ENCODE results near the gene MYO16.
"Not testable (repeated sequence)": the region's sequence is repeated elsewhere in the genome, so short reads cannot be mapped to it uniquely, and the experiment has no call there.

Gene MYO16

DNA sequence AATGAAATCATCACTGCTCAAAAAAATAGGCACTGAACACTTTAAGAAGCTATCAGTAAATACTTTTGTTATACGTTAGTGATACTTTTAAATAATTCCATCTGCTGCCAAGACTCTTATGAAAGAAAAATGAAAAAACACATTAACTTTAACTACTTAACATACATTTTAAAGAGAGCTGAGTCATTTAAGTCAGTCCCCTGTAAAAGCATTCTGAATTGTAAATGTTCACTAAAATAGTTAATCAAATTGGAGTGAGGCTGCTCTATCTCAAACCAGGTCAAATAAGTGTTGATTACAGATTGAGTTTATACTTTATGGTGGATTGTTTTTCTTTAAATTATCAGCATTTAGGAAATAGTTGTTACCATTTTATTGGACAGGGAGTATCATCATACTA lies 274.2 kb downstream of the MYO16 start:
- no peak for DNase-seq

DNA sequence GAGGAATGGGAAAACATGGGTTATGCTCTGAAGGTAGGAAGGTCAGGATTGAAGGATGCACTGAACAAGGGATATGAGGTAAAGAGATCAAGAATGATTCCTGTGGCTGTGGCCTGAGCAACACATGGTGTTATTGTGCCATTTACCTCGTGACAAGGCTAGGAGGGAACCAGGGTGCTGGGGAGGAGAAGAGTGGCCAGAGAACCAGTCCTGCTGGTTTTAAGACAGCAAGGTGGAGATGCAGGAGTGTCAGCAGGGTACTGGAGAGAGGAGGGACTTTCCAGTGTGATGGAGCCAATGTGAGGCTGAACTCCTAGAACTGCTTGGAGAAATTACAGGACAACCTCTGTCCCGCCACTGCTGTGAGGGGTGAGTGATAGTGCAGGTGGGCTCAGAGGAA lies 282.4 kb downstream of the MYO16 start:
- DNase-seq, result no peak

DNA sequence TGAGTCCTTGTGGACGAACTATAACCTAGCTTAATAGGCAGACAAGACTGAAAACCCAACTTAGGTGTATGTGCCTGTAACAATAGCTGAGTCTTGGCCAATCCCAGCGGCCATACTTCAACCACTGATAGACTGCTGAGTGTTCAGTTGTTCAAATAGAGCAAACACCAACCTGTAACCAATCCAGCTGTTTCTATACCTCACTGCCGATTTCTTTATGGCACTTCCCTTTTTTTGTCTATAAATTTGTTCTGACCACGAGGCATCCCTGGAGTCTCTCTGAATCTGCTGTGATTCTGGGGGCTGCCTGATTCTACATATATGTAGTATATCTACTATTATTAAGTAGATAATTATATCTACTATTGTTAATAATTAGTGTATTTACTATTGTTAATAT lies 284.3 kb downstream of the MYO16 start:
- not testable (repeated sequence) for DNase-seq

DNA sequence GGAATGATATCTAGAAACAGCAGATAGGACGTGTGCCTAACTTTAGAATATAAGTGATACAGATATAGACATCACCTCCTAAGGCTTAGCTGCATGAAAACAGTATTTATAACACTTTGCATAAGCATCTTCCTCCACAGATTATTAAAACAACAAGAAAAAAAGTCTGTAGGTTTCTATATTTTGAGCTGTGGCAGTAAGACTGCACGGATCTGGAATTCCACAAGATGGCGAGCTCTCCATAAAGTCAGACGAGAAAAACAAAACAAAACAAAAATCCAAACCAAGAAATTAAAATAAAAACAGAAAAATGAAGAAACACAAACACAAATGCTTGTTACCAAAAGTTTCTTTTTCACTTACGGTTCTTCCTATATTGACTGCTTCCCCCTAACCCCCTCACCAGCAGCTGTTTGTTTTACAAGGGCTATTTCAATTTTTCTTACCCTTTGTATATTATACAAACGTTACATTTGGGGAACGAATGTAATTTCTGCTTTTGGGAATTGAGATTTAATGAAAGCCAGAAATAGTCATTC lies 285.8 kb downstream of the MYO16 start:
- DNase-seq, result no peak

DNA sequence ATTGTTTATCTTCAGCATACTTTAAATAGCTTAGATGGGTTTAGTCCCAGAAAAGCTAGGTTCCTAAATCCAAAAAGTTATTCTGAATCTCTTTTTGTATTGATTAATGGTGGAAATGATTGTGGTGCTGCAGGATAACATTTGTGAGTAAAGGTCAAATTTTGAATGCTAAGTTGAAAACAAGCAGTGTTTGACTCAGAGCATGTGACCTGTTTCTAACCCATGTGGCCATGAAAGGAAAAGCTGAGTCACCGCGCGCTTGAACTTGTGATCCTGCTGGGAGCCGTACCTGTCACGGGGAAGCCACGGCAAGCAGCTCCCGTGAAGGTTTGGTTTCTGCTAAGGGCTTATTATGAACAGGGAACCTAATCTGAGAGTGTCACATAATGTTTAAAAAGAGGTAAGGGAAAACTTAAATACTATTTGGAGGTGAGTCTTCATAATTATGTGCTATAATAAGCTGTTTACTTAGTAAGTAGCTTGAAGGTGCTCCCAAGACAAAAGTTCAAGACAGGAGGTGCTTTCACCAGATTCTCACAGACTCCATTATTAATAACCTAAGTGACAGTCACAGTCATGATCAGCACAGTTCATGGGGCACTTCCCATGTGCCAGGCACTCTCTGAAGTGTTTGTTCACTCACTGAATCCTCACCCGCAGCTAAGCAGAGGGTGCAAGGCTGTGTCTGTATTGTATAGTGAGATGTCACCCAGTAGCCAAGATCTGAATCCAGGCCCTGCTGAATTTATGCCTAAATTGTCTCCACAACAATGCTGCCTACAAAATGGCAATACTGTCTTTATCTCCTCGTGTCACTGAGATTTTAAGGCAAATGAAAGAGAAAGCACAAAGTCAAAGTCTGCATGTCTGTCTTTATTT lies 286.5 kb downstream of the MYO16 start:
- DNase-seq, result no peak

DNA sequence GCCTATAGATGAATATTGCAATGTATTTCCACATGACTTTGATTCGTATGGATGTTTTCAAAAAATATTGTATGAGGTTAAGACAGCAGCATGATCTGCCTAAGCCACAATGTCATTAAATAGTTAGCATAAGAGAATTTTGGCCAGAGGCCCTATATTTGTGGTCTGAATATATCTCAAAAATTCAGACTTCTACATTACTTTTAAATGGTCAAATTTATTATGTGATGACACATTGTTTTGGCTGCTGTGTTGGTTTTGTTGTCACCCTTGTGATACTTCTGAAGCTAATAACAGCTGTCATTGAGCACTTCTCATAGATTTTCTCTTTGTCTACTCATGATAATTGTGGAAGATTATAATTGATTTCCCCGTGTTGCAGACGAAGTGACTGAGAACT lies 288.2 kb downstream of the MYO16 start:
- no peak for DNase-seq

DNA sequence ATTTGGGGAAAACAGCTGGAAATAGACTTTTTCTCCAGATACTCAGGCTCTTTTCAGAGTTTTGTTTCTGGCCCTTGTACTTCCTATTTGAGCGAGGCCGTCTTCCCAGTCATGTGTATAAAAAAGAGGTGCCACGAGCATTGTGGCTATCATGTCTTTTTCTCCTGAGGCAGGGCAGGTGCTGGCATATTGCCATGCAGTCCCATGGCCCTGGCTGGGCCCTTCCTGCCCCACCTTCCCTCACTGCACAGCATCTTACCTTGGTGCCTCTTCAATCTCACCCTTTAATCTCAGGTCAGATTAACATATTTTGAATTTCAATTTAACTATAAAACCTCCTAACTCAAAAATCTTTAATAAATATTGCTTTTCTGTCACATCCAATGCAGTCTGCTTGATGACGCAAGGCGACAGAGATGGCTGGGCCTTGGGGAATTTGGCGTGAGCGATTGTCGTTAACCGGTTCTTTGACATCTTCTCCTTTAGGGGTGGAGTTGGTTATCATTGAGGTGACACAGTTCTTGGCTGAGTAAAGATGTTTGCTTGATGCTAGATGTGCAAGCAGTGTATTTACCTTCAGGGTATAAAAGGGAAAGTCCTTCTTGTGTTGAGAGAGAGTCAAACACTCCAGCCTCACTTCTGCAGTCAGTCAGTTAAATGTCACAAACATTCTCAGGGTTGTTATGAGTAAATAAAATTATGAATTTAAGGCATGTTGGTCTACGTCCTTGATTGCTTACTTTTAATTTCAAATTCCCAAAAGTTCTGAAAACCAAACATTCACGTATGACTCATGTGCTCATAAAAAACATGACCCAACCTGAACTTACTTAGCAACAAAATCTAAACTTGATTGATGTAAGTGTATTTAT lies 289.9 kb downstream of the MYO16 start:
- DNase-seq, result no peak

DNA sequence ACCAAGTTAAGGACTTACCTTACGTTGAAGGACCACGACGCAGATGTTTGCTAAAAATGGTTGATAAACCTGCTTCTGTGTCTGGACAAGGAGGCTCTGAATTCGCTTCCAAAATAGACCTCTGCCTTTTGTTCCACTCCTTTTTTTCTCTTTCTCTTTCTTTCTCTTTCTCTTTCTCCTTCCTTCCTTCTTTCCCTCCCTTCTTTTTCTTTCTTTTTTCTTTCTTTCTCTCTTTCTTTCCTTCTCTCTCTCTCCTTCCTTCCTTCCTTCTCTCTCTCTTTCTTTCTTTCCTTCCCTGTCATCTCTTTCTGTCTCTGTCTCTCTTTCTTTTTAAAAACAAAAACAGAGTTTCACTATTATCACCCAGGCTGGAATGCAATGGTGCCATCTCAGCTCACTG lies 290.7 kb downstream of the MYO16 start:
- no peak for DNase-seq

DNA sequence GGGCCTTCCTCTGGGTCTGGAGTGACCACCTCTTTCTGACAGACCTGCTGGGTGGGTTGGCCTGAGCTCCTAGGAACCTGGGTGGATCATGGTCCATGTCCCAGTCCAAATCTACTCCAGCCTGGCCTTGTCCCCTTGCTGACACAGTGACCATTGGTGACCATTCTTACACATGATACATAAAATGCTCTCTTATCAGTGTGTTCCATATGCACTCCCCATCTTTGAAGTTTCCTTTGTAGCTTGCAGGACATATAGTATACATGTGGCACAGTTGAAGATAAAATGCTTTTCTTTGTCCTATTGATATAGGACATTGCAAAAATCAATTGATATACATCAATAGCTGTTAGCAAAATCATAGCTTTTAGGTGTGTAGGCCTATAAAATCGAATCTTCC lies 291.8 kb downstream of the MYO16 start:
- no peak for DNase-seq

DNA sequence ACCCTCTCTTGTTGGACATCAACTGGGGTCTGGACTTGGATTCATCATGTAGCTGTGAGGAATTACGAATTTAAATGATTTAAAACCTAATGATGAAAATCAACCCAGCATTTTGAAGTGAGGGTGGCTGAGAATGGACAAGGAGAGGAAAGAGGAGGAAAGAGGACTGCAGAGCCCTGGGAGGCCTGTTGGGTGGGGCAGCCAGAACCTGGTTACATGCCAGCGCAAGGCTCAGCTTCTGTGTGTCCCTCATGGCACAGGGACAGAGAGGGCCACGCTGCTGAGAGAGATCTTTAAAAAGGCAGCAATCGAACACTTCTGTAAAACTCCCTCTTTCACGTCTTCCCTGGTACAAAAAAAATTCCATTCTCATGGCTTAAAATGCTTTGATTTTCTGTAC lies 292.7 kb downstream of the MYO16 start:
- no peak for DNase-seq

DNA sequence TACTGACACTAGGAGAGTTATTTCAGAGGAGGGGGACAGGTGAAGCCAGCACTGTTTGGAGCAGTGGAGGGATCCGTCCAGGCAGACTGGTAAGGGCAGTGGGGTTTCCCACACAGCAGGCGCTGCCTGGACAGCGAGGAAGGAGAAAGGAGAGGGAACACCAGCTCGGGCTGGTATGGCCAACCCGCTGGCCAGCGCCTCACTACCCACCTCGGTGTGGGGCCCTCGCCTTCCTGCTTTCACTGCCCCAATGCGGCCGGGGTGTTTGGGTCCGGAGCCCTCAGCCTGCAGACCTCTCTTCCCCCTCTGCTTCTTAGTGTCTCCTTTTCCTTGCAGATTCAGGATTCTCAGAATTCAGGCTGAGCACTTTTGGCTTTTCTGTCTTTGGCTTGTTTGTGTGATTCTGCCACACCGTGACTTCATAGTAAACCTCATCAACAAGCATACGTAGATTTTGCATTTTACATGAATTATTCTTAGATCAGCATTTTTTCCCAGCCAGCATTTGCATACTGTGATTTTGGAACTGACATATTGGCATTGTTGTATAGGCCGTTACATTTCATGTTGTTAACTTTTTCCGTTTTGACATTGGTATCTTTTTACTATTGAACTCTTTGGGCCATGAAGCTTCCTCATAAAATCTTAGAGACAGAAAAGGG lies 294.1 kb downstream of the MYO16 start:
- no peak for DNase-seq

DNA sequence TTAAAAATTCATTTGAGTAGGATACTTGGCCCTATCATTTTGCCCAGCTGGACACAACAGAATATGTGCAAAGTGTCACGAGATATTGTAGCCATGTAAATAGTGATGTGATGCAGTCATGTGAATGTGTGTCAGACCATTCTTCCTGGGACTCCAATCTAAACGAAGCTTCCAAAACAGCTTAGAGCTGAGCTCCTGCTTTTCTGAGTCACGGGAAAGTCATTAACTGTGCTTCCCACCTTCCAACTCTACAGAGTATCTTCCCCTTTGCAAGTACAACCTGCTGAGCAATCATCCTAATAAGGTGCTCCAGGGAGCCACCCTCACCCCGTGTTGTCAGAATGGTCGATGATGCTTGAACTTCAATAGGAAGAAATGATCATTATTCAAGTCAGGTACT lies 294.7 kb downstream of the MYO16 start:
- no peak for DNase-seq

DNA sequence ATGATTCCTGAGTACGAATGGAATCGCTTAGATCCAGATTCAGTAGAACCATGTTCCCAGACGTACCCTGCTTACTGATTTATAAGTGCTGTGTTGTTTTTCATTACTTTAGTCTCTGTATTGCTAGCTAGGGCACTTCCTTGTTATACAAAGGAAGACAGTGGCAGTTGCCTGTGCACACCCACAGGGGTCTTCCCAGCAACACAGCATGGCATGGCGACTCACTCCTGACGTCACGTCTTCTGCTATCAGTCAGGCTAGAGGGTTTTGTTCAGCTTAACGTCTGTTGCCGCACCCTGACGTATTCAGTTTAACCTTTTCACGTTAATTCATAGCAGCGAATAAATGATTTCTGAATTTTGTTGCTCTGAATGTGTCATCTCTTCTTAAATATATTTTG lies 295.1 kb downstream of the MYO16 start:
- no peak for DNase-seq

DNA sequence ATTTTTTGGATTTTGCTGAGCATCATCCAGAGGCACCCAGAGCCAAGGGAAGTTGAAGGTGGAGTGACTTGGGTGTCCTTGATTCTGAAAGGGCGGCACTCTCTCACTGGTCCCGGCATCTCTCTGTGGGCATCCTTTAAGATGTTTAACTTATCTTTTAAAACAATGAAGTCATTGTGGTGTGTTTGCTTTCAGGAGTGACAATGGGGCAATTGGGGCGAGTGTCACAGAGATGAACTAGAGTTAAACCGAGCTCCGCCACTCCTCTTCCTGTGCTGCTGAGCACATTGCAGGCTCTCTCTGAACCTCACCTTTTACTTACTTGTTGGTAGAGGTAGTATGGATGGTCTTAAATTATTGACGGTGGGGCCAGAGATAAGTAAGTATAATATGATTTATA lies 295.7 kb downstream of the MYO16 start:
- no peak for DNase-seq

DNA sequence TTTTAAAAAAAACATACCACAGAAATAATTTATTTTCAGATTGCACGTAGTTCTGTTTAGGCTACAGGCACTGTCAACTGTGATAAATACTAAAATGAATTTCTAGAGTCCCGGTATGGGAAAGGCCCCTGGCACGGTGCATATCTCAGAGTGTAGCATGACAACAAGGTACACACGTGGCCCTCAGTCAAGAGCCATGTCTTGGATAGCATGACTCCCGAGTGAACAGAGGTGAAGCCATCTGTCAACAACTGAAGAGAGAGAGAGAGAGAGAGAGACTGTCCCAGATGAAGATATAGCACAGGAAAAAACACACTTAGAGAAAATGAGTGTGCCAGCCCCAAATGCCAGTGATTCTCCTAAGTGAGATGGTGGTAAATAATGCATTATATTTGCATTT lies 297.5 kb downstream of the MYO16 start:
- no peak for DNase-seq

DNA sequence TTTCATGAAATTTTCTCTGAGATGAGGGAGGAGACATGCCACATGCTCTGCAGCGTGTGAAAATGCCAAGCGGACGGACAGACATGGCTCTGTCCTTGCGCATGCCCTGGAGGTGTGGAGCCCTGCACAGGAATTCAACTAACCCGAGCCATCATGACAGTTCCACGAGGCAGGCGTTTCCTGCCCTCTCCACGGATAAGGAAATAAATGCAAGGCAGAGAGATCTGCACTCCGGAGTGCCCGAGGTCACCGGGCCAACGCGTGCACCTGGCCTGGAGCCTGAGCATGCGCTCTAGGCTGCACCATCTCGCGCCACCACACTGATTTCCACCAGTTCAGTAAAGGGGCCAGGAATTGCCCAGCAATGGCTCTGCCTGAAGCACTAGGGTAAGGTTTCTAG lies 298.2 kb downstream of the MYO16 start:
- no peak for DNase-seq

DNA sequence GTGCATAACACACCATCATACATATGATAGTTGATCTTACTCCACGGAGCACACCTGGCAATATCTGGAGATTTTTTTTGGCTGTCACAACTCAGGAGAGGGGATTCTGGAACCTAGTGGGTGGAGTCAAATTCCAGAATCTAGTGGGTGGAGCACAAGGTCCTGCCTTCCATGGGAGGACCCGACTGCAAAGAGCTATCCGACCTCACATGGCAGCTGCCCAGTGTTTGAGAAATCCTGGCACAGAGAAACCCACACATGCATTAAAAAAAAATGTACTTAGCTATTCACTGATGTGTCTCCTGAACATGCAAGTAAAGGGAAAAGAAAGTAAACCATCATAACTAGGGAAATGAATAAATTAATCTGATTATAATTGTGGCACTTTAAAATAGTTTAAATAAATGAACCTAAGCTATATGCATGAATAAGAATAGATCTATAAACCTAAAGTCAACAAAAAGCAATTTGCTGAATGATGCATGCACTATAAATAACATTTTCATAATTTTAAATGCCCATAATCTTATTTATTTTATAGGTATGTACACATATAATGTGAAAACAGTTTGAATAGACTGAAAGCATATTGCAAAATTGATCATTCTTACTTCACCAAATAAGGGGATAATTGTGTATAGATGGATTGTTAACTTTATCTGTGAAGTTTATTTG lies 300.3 kb downstream of the MYO16 start:
- no peak for DNase-seq

DNA sequence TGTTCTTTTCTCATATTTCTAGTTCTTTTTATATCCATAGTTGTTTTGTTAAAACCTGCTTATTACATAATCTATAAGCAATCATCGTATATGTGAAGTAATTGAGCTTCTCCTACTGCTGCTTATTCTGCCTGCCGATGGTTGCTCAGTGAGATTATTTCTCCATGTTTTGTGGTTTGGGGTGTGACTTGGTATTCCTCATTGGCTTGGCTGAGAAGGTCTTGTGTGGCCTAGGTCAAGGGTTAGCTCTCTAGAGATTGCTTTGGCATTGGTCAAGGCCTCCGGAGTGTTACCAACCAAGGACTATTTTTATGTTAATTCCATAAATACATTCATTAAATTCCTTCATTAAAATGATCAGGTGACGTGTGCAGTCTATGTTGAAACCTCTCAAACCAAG lies 302.8 kb downstream of the MYO16 start:
- no peak for DNase-seq

DNA sequence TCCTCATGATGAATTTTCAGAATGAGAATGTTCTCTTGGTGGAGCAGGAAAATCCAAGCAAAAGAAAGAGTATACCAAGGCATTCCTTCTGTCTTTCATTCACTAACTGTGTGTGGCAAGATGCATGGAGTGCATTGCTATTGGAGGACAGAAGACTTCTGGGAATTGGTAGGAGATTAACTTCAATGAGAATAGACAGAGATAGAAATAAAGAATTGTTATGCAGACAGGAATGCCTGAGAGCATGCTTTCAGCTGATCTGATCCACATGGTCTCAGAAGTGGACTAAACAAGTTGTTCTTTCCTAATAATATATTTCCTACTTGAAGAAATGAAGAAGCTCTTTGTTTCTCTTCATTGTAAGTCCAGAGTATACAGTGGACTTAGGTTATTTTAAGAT lies 303.6 kb downstream of the MYO16 start:
- no peak for DNase-seq

DNA sequence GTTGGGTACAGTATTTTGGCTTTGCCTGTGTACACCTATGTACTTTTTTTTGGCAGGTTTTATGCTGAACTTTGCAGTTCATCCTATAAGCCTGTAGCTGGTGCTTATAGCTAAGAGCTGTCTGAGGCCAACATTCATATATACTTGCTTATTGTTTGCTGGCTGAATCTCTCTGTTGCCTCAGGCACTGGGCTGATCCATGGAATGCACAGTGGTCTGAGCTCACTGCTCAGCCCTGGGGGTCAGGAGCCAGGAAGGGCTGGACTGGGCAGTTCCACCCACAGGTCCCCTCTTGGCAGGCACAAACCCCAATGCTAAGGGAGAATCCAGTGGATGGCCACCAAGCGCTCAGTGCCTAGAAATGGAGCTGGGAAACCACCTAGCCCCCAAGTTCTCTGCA lies 308.7 kb downstream of the MYO16 start:
- no peak for DNase-seq

DNA sequence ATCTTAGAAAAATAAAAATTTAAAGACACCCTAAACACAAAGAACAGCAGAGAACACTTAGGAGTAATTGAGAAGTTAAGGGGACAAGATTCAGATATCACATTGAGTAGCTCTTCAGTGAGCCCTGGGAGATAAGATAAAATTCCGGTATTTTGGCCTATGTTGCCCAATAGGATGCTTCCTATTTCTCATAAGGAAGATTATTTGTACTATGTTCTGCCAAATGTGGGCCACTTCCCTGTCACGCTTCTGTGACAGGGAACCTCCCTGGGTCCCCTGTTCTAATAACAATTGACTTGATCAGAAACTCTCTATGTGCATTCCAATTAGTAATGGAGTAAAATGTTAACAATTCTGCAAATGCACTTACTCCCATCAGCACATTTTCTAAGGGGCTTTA lies 310.7 kb downstream of the MYO16 start:
- no peak for DNase-seq

DNA sequence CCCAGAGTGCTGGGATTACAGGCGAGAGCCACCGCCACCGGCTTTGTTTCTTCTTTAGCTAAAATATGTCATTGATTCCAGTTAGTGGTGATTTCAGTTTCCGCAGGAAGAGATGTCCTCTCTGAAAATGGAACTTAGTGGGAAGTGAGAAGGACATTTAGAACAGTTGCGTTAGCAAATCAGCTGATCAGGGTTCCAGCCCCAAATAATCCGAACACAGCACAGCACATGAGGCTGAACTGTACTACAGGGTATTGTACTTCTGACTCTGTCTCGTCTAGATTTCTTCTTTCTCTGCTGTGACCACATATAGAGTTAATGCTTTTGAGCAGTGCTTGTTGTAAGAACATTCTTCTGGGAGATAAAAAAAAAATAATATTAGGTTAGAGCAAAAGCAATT lies 314.4 kb downstream of the MYO16 start:
- no peak for DNase-seq

DNA sequence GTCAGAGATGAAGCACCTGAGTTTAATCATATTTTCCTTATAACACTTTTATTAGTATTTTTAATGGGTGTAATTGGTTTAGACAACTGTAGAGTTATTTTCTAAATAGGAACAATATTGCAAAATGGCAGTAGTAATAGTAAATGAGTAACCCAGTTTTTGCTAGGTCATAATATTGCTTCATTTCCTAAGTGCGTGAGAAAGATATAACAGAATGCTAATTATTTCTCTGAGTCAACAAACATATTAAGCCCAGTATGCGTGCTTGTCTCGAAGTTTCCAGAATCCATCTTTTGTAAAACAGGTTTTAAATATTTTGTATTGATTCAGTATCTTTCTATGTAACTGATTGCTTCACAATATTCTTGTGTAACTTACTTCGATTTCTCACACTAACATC lies 315.3 kb downstream of the MYO16 start:
- DNase-seq, result no peak
